A549 (cell line): ENCODE measurements around the gene DISC1.

Experiments used
- CBX2 ChIP-seq: fragments of 200-600 bp; sonication (generic); IDR thresholded peaks from 2 replicates; pipeline ENCODE4 v1.6.1; 2016; ENCODE audit warnings: low read depth, mild to moderate bottlenecking, borderline replicate concordance
- CTCF ChIP-seq: fragments of >200 bp; sonication (Bioruptor Twin); formaldehyde crosslinking; IDR thresholded peaks from 3 replicates; pipeline ENCODE4 v1.5.1; 2016
- EP300 ChIP-seq, 2 experiments: fragments of >200 bp; sonication (Bioruptor Twin); formaldehyde crosslinking; IDR thresholded peaks; 2 replicates in 1 of 2; 3 replicates in 1 of 2; pipeline ENCODE4 v1.6.1; 2016 to 2017
- HOXB5 ChIP-seq: fragments of 250-450 bp; sonication (Bioruptor Pico); IDR thresholded peaks from 2 replicates; pipeline ENCODE4 v1.5.0; 2020; ENCODE audit warnings: mild to moderate bottlenecking, moderate library complexity
- REST ChIP-seq: fragments of 200-600 bp; sonication (generic); IDR thresholded peaks from 2 replicates; pipeline ENCODE4 v1.6.1; 2016; ENCODE audit warnings: antibody characterized with exemption, mild to moderate bottlenecking, moderate library complexity

- no peak for TF ChIP-seq CTCF
- TF ChIP-seq REST, result no peak
- no peak for TF ChIP-seq HOXB5
- TF ChIP-seq EP300 (IDR thresholded peaks at IDR 0.05), result no peak
- TF ChIP-seq CBX2, result no peak
Measured at GRCh38 chr1:232045139-232045994, 418.8 kb downstream of the DISC1 start.
